Endodermal cell (in vitro differentiated cells): ENCODE results near the gene RIT2. TPM values are rescaled to one million over a fixed set of nuclear protein-coding genes. Genes with fewer than 3 reads are reported as not detected.
"Not testable (repeated sequence)": the region's sequence is repeated elsewhere in the genome, so short reads cannot be mapped to it uniquely, and the experiment has no call there.

Source experiments
- DNase-seq: peaks from one replicate; pipeline ENCODE4 v3.0.0-alpha.2; 2017
- H3K27ac ChIP-seq: 2 replicates; pipeline ENCODE4 v1.5.1; 2013; ENCODE audit warnings: mild to moderate bottlenecking, low read depth, low read length, moderate library complexity
- H3K27me3 ChIP-seq: 2 replicates; pipeline ENCODE4 v1.6.1; 2013; ENCODE audit warnings: mild to moderate bottlenecking, low read length, moderate library complexity; ENCODE audit not compliant: insufficient read depth, control insufficient read depth, poor library complexity, severe bottlenecking
- H3K36me3 ChIP-seq: 2 replicates; pipeline ENCODE4 v1.7.0; 2013; ENCODE audit warnings: mild to moderate bottlenecking, low read length, moderate library complexity; ENCODE audit not compliant: control insufficient read depth, insufficient read depth
- H3K4me1 ChIP-seq: one replicate; pipeline ENCODE4 v1.7.0; 2013; ENCODE audit warnings: low read length; ENCODE audit not compliant: control insufficient read depth, insufficient read depth
- H3K4me3 ChIP-seq: 2 replicates; pipeline ENCODE4 v1.5.1; 2013; ENCODE audit warnings: mild to moderate bottlenecking, low read length, moderate library complexity
- H3K9ac ChIP-seq: 2 replicates; pipeline ENCODE4 v1.6.1; 2013; ENCODE audit warnings: mild to moderate bottlenecking, low read length, moderate library complexity; ENCODE audit not compliant: poor library complexity, severe bottlenecking; ENCODE audit errors: extremely low read depth
- H3K9me3 ChIP-seq: 2 replicates; pipeline ENCODE4 v1.6.1; 2013; ENCODE audit warnings: mild to moderate bottlenecking, low read length, moderate library complexity; ENCODE audit not compliant: control insufficient read depth
- H3K27ac Mint-ChIP-seq: 2 replicates; pipeline ENCODE4 v1.8.0; 2020; ENCODE audit warnings: mixed read lengths
- H3K27me3 Mint-ChIP-seq: 2 replicates; pipeline ENCODE4 v1.8.0; 2021; ENCODE audit warnings: mild to moderate bottlenecking, mixed read lengths; ENCODE audit not compliant: insufficient read depth
- H3K36me3 Mint-ChIP-seq: 2 replicates; pipeline ENCODE4 v1.8.0; 2020; ENCODE audit warnings: low read depth, mixed read lengths
- H3K4me1 Mint-ChIP-seq: 2 replicates; pipeline ENCODE4 v1.8.0; 2020; ENCODE audit warnings: mixed read lengths
- H3K4me3 Mint-ChIP-seq: 2 replicates; pipeline ENCODE4 v1.8.0; 2020; ENCODE audit warnings: mild to moderate bottlenecking, moderate library complexity, mixed read lengths
- H3K9me3 Mint-ChIP-seq: 2 replicates; pipeline ENCODE4 v1.8.0; 2020; ENCODE audit warnings: mild to moderate bottlenecking, mixed read lengths
- WGBS, 2 experiments: methylation state at CpG; one replicate each; pipeline versions ENCODE4 v1.1.5 to v1.1.7; 2013; ENCODE audit warnings: missing lambda C conversion rate in 2 of 2, mixed read lengths in 1 of 2; ENCODE audit not compliant: insufficient coverage in 1 of 2, insufficient read length in 1 of 2; 5-methylcytosine and 5-hydroxymethylcytosine counted together
- total RNA-seq, 2 donors: library from RNA; stranded (reverse); fragmentation: NEBNext Ultra II Directional in 1 of 2; extraction: Animal tissue kit (Norgen Biotek cat#: 25700) in 1 of 2; gene quantifications; 2 replicates in 1 of 2; 3 replicates in 1 of 2; pipeline ENCODE4 v1.2.1, GENCODE V29; 2021
- TF ChIP-seq, protein P1 (sequence below): fragments of 200-600 bp; sonication (generic); conservative IDR thresholded peaks from 2 replicates; pipeline ENCODE4 v1.5.0; 2021; ENCODE audit warnings: antibody characterized with exemption, mild to moderate bottlenecking

Gene RIT2
- total RNA-seq, 2 donors from 2014 or later: 0.81 TPM; not detected in 1

- Histone ChIP-seq H3K36me3 (no peaks in the 10 kb centered on the region), H3K27me3 (no peaks in the 10 kb centered on the region), H3K9ac (no peak overlapping the region), H3K27ac (no peak overlapping the region), H3K4me3 (no peak overlapping the region), H3K4me1 (peaks cover 3% of the 10 kb centered on the region), H3K9me3 (no peaks in the 10 kb centered on the region)
- no peak overlapping the region for H3K27ac Mint-ChIP-seq
- H3K36me3 Mint-ChIP-seq: peaks cover 2% of the 10 kb centered on the region
- peaks cover 8% of the 10 kb centered on the region for H3K9me3 Mint-ChIP-seq
- peaks cover 18% of the 10 kb centered on the region for H3K4me1 Mint-ChIP-seq
- WGBS, 2 experiments: no CpG with 5 or more reads among the region's 1 CpG
- TF ChIP-seq, protein P1, sequence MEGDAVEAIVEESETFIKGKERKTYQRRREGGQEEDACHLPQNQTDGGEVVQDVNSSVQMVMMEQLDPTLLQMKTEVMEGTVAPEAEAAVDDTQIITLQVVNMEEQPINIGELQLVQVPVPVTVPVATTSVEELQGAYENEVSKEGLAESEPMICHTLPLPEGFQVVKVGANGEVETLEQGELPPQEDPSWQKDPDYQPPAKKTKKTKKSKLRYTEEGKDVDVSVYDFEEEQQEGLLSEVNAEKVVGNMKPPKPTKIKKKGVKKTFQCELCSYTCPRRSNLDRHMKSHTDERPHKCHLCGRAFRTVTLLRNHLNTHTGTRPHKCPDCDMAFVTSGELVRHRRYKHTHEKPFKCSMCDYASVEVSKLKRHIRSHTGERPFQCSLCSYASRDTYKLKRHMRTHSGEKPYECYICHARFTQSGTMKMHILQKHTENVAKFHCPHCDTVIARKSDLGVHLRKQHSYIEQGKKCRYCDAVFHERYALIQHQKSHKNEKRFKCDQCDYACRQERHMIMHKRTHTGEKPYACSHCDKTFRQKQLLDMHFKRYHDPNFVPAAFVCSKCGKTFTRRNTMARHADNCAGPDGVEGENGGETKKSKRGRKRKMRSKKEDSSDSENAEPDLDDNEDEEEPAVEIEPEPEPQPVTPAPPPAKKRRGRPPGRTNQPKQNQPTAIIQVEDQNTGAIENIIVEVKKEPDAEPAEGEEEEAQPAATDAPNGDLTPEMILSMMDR: no peak
- no peak overlapping the region for H3K4me3 Mint-ChIP-seq
- DNase-seq: peak; percentile 43
- no peaks in the 10 kb centered on the region for H3K27me3 Mint-ChIP-seq
Observed at GRCh38 chr18:42798606-42799170, 316.8 kb downstream of the RIT2 start.

DNA sequence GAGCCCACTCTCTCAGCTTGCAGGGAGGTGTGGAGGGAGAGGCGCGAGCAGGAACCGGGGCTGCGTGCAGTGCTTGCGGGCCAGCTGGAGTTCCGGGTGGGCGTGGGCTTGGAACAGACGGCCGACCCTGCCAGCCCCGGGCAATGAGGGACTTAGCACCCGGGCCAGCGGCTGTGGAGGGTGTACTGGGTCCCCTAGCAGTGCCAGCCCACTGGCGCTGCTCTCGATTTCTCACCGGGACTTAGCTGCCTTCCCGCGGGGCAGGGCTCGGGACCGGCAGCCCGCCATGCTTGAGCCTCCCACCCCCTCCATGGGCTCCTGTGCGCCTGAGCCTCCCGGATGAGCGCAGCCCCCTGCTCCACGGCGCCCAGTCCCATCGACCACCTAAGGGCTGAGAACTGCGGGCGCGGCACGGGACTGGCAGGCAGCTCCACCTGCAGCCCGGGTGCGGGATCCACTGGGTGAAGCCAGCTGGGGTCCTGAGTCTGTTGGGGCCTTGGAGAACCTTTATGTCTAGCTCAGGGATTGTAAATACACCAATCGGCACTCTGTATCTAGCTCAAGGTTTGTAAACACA lies 320.2 kb downstream of the RIT2 start:
- H3K9ac ChIP-seq, H3K36me3 ChIP-seq, H3K27me3 Mint-ChIP-seq, H3K9me3 Mint-ChIP-seq, H3K4me3 ChIP-seq, H3K4me1 ChIP-seq, H3K27me3 ChIP-seq, H3K9me3 ChIP-seq, H3K27ac Mint-ChIP-seq, DNase-seq, H3K4me3 Mint-ChIP-seq, H3K27ac ChIP-seq, H3K36me3 Mint-ChIP-seq: not testable (repeated sequence)
- peaks cover 24% of the 10 kb centered on the region for H3K4me1 Mint-ChIP-seq
- 93 to 94% methylated on average over 14 to 32 of the region's 33 CpGs for WGBS, 2 experiments

DNA sequence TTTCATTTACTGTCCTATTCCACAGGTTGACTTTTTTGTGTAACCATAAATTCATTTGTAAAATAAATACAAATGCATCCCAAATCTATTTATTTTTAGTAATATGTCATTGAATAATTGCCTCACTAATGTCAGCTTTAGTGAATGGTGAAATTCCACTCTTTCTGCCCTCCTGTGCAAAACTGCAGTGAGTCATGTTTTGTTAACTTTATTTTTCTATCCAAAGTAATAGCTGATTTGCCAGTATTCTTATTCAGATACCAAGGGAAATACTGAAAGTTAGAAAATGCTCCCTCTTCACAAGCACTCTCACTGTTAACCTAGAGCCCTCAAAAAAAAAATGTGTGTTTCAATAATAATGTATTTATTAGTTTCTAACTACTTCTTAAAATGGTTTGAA lies 322.8 kb downstream of the RIT2 start:
- no peak overlapping the region for H3K9ac ChIP-seq
- no peaks in the 10 kb centered on the region for H3K27me3 Mint-ChIP-seq
- no peak overlapping the region for H3K27ac Mint-ChIP-seq

More for the DNA sequence above, 322.8 kb downstream of the RIT2 start:
- Histone ChIP-seq H3K36me3 (no peaks in the 10 kb centered on the region), H3K4me1 (no peaks in the 10 kb centered on the region), H3K4me3 (no peak overlapping the region), H3K9me3 (no peaks in the 10 kb centered on the region), H3K27ac (no peak overlapping the region), H3K27me3 (no peaks in the 10 kb centered on the region)
- TF ChIP-seq, protein P1: no peak
- DNase-seq: no peak
- no peak overlapping the region for H3K4me3 Mint-ChIP-seq
- H3K4me1 Mint-ChIP-seq: peaks cover 12% of the 10 kb centered on the region
- H3K36me3 Mint-ChIP-seq: peaks cover 4% of the 10 kb centered on the region
- peaks cover 16% of the 10 kb centered on the region for H3K9me3 Mint-ChIP-seq
